Retinal pigment epithelial cell (primary cell): Measurements from ENCODE around the gene ERC2.

ENCODE experiments used
- DNase-seq: peaks from one replicate; pipeline ENCODE4 v3.0.0-alpha.2; 2010; ENCODE audit warnings: low read depth
- H3K4me3 ChIP-seq: 2 replicates; pipeline ENCODE4 v1.5.1; 2011; ENCODE audit warnings: mild to moderate bottlenecking, low read length, control low read depth, moderate library complexity
- TF ChIP-seq, protein P1 (sequence below): conservative IDR thresholded peaks from 2 replicates; pipeline ENCODE4 v1.5.1; 2011; ENCODE audit warnings: low read depth, low read length, control low read depth, inconsistent platforms

Gene ERC2

DNA sequence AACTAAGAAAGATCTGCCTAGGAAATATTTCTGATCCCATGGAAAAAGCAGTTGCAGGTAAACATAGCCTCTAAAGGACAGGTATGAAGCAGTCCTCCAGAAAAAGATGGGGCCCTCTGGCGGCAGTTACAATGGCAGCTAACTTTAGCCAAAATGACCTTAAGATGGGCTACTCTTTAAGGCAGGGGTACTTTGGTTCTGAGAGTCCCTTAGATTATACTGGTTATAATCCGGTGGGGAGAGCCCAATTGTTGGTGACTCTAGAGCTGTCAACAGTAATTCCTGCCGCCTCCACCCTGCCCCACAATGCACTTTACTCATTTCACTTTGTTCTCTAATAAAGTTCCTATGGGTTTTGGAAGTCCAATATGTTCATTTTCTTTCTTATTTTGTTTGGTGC, 568.4 kb downstream of the ERC2 start:
- DNase-seq, result no peak
- H3K4me3 ChIP-seq, result no peak overlapping the region
- TF ChIP-seq, protein P1, sequence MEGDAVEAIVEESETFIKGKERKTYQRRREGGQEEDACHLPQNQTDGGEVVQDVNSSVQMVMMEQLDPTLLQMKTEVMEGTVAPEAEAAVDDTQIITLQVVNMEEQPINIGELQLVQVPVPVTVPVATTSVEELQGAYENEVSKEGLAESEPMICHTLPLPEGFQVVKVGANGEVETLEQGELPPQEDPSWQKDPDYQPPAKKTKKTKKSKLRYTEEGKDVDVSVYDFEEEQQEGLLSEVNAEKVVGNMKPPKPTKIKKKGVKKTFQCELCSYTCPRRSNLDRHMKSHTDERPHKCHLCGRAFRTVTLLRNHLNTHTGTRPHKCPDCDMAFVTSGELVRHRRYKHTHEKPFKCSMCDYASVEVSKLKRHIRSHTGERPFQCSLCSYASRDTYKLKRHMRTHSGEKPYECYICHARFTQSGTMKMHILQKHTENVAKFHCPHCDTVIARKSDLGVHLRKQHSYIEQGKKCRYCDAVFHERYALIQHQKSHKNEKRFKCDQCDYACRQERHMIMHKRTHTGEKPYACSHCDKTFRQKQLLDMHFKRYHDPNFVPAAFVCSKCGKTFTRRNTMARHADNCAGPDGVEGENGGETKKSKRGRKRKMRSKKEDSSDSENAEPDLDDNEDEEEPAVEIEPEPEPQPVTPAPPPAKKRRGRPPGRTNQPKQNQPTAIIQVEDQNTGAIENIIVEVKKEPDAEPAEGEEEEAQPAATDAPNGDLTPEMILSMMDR, result peak; percentile 11

DNA sequence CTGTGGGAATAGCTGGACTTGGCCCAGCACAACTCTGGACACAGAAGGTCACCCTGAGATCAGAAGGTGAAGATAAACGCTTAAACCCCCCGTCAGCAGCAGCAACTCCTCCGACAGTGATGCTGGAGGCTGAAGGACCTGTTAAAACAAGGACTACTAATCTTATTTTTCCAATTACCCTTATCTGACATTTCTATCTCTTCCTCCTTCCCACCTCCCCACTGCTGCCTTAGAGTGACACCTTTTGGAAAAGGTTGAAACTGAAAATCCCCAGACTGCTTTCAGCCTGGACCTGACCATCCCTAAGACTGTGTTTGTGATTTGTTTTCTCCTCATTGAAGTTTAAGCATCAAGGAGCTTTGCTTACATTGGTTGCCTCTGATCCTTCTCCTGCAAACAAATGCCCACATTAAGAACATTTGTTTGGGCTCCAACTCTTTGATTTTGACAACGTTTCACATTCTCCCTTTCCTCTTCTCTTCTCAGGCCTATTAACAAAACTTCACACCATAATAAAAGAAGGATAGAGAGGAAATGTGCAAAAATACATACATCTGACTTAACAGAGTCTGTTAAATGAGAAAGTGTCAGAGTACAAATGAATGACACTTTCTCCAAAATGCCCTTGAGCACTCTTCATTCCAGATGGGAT, 570.6 kb downstream of the ERC2 start:
- DNase-seq, result no peak
- no peak overlapping the region for H3K4me3 ChIP-seq
- TF ChIP-seq, protein P1, result peak; percentile 51

DNA sequence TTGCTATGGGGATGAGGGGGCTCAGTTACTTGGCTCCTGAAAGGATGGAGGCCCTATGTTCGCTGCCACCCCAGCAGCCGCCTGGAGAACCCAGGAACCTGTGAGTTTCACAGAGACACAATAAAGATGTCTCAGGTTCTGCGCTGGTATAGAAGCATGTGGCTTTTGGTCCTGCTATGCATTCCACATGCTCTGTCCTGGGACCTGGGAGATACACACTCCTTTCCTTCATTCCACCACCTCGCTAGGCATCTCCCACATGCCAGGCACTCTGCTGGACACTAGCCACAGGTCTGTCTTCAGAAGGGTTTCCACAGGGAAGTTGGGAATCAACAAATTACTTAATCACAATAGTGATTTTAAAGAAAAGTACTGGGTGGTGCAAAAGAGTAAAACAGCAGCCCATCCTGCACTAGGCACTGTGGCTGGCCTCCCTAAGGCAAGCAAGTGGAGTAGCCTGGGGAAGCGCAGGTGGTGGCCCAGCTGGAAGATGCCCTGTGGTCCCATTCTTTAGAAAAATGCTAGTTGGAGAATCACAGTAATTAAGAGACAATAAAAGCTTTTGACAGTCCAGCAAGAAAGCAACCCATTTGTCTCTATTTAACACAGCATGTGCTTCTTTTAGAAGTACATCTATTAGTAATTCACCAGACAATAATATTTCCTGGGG, 572.2 kb downstream of the ERC2 start:
- no peak overlapping the region for H3K4me3 ChIP-seq
- no peak for DNase-seq
- TF ChIP-seq, protein P1, result no peak

DNA sequence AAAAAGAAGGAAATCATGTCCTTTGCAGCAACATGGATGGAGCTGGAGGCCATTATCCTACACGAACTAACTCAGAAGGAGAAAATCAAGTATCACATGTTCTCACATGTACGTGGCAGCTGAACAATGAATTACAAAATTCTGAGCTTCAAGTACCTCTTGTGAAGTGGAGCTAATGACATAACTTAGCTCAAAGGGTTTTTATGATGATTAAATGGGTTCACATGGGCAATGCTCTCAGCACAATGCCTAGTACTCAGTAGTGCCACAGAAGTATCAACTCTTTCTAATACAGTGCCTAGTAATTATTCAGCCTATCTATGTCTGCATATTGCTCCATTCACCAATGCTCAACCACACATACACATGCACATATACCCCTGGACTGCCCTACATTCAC, 573.7 kb downstream of the ERC2 start:
- no peak for DNase-seq
- no peak overlapping the region for H3K4me3 ChIP-seq
- TF ChIP-seq, protein P1, result no peak

DNA sequence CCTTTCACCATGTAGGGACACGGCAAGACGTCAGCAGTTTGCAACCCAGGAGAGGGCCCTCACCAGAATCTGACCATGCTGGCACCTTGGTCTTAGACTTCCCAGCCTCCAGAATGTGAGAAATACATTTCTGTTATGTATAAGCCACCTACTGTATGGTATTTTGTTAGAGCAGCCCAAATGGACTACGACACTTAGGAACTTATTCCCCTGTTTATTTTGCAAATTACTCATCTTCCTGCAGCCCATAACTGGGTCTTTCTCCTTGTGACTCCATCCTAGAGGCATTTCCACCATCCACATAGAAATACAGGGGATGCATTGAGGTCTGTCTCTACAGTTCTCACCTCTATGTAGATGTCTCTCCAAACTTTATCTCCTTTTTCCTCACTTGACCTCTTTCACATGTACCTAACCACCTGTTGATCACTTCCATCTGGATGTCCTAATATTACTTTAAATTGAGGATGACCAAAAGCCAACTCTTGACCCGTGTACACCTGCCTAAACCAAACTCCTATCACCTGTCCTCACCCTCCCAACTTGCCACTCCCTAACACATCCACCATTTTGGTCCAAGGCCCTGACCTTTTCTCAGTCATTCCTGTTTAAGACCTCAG, 575.1 kb downstream of the ERC2 start:
- DNase-seq, result no peak
- no peak overlapping the region for H3K4me3 ChIP-seq

DNA sequence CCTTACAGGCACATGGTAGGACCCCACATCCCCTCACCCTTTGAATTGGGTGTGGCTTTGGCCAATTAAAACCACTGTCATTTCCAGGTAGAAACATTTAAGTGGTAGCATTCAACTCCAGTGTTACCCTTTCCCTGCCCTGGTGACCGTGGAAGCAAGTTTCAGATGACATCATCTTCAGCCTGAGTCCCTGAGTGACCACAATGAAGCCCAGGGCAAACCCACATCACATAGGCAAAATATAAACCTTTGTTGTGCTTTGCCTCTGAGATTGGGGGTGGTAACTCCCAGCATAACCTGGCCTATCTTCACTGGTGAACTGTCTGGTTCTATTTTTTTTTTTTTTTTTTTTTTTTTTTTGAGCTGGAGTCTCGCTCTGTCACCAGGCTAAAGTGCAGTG, 577.2 kb downstream of the ERC2 start:
- TF ChIP-seq, protein P1, result no peak
- no peak for DNase-seq
- no peak overlapping the region for H3K4me3 ChIP-seq

More for the DNA sequence above, 575.1 kb downstream of the ERC2 start:
- TF ChIP-seq, protein P1, result no peak
